ENCODE data around the gene TMEM14B.
"Not testable (repeated sequence)": the region's sequence is repeated elsewhere in the genome, so short reads cannot be mapped to it uniquely, and the experiment has no call there.

Gene TMEM14B

GRCh38 chr6:10749734-10750133, 2.1 kb downstream of the TMEM14B start:
- no peak for DNase-seq

GRCh38 chr6:10750568-10750967, 3.0 kb downstream of the TMEM14B start:
- DNase-seq: not testable (repeated sequence)

- not testable (repeated sequence) for DNase-seq
Observed at GRCh38 chr6:10751757-10752156, 4.2 kb downstream of the TMEM14B start.

- DNase-seq: no peak
Observed at GRCh38 chr6:10756085-10756484, 8.5 kb downstream of the TMEM14B start.

GRCh38 chr6:10759312-10759839, 11.8 kb downstream of the TMEM14B start:
- DNase-seq: peak; percentile 95

- peak; percentile 93 for DNase-seq
Observed at GRCh38 chr6:10759884-10760329, 12.3 kb downstream of the TMEM14B start.

- no peak for DNase-seq
Observed at GRCh38 chr6:10763006-10763405, 15.4 kb downstream of the TMEM14B start.

- DNase-seq: no peak
Observed at GRCh38 chr6:10769419-10769818, 21.8 kb downstream of the TMEM14B start.

GRCh38 chr6:10771371-10771894, 23.8 kb downstream of the TMEM14B start:
- DNase-seq: no peak

GRCh38 chr6:10778230-10778629, 30.6 kb downstream of the TMEM14B start:
- no peak for DNase-seq

GRCh38 chr6:10779076-10779475, 31.5 kb downstream of the TMEM14B start:
- no peak for DNase-seq

- no peak for DNase-seq
Observed at GRCh38 chr6:10791673-10792072, 44.1 kb downstream of the TMEM14B start.

- DNase-seq: no peak
Observed at GRCh38 chr6:10792101-10792500, 44.5 kb downstream of the TMEM14B start.

GRCh38 chr6:10793035-10793434, 45.4 kb downstream of the TMEM14B start:
- DNase-seq: no peak

GRCh38 chr6:10793695-10794094, 46.1 kb downstream of the TMEM14B start:
- DNase-seq: no peak

GRCh38 chr6:10794239-10794638, 46.6 kb downstream of the TMEM14B start:
- no peak for DNase-seq

- no peak for DNase-seq
Observed at GRCh38 chr6:10800810-10801209, 53.2 kb downstream of the TMEM14B start.

GRCh38 chr6:10801224-10801848, 53.7 kb downstream of the TMEM14B start:
- DNase-seq: peak; percentile 72

Measured in kidney glomerular epithelial cell (primary cell).